ENCODE results near the gene VPS51. TPM values are rescaled to one million over a fixed set of nuclear protein-coding genes. Genes with fewer than 3 reads are reported as not detected.

VPS51 gene
- total and polyA plus RNA-seq, 2 of the 4 experiments (the other 2 are of a cell fraction) = 56.3 to 113 TPM

- dilution Hi-C loops (cut with HindIII; ENCODE audit: low sequenced_read_pairs, unreplicated experiment) = no loop called here
- Histone ChIP-seq H3K18ac (ENCODE audit: low read depth, low read length) (no peak overlapping the region), H4K8ac (ENCODE audit: low read depth in 2 of 2, low read length in 2 of 2) (no peak overlapping the region), H4K91ac (ENCODE audit: insufficient read depth, low read depth, low read length) (no peak overlapping the region), H2BK120ac (ENCODE audit: low read depth, low read length) (no peak overlapping the region), H3K23ac (ENCODE audit: low read depth, low read length) (no peak overlapping the region), H3K4me2 (ENCODE audit: low read depth, low read length) (no peak overlapping the region), H2AFZ (replicated peaks; ENCODE audit: low read length, poor library complexity) (no peak overlapping the region), H3K14ac (replicated peaks; ENCODE audit: low read depth, low read length) (no peak overlapping the region), H2BK5ac (ENCODE audit: low read depth, low read length, poor library complexity, severe bottlenecking) (no peak overlapping the region), H3K36me3 (ENCODE audit: control insufficient read depth, insufficient read depth, low read length) (peaks cover 15% of the 10 kb centered on the region), H2BK20ac (ENCODE audit: low read depth, low read length) (no peak overlapping the region), H3K9ac (ENCODE audit: low read depth, low read length) (no peak overlapping the region), H3K4ac (ENCODE audit: low read depth, low read length) (no peak overlapping the region), H3K79me1 (ENCODE audit: low read depth in 1 of 2, low read length in 2 of 2) (peaks cover 8 to 38% of the 10 kb centered on the region in 2 experiments), H2AK5ac (ENCODE audit: low read depth, low read length) (no peak overlapping the region), H3K9me1 (ENCODE audit: insufficient read depth, low read length) (0 out of 2 replicates have a peak, but pooled peaks cover 2% of the 10 kb centered on the region), H3K27ac (ENCODE audit: insufficient read depth, low read length) (no peak overlapping the region), H3K27me3 (ENCODE audit: control insufficient read depth, insufficient read depth, low read length) (no peaks in the 10 kb centered on the region), H3K9me3 (ENCODE audit: control insufficient read depth, insufficient read depth, low read length) (no peaks in the 10 kb centered on the region), H4K5ac (ENCODE audit: low read depth, low read length) (no peak overlapping the region), H3K4me1 (ENCODE audit: control insufficient read depth, insufficient read depth, low read length) (peaks cover 18% of the 10 kb centered on the region), H4K20me1 (ENCODE audit: insufficient read depth, low read length) (peaks cover 6% of the 10 kb centered on the region; the same call in 1 of the 2 replicates), H3K56ac (ENCODE audit: extremely low read depth, insufficient read depth, low read length) (no peak overlapping the region), H2AK9ac (replicated peaks; ENCODE audit: low read depth, low read length, poor library complexity) (no peak overlapping the region), H2BK15ac (ENCODE audit: low read depth, low read length) (no peak overlapping the region), H3K4me3 (ENCODE audit: insufficient read depth, low read depth, low read length) (no peak overlapping the region)
- intact Hi-C loops (cut with micrococcal nuclease) = loop anchor here (2.0 kb wide), 1 partner anchor 103 kb away; no protein-coding TSS in a partner anchor
- no TSS peak for BruUV-seq (replicated peaks)
- CTCF ChIA-PET = no interaction called here
- TF ChIP-seq FOS (IDR thresholded peaks at IDR 0.05; ENCODE audit: low read depth, low read length) (no peak), NFE2L2 (IDR thresholded peaks at IDR 0.05; ENCODE audit: low read depth, low read length) (no peak), SMC3 (IDR thresholded peaks at IDR 0.05; ENCODE audit: low read depth, low read length) (no peak), MXI1 (IDR thresholded peaks at IDR 0.05; ENCODE audit: borderline replicate concordance, low read depth, low read length) (no peak), RAD21 (IDR thresholded peaks at IDR 0.05; ENCODE audit: low read length) (no peak), RCOR1 (IDR thresholded peaks at IDR 0.05; ENCODE audit: insufficient replicate concordance, low read length) (no peak), BHLHE40 (IDR thresholded peaks at IDR 0.05; ENCODE audit: low read depth, low read length) (no peak), RFX5 (IDR thresholded peaks at IDR 0.05; ENCODE audit: low read depth, low read length) (no peak), CTCF (conservative IDR thresholded peaks at IDR 0.05; ENCODE audit: low read depth, low read length) (no peak), USF2 (IDR thresholded peaks at IDR 0.05; ENCODE audit: low read depth, low read length) (no peak)
- ATAC-seq (ENCODE audit: low read depth) (no peak), DNase-seq (no peak)
- 97% methylated on average over 11 of the region's 21 CpGs; no CpG with 5 or more reads in 1 of the 2 experiments for WGBS, 2 experiments (ENCODE audit: extremely low coverage in 2 of 2, insufficient read length in 1 of 2)
- POLR2A ChIA-PET (ENCODE audit: unreplicated experiment) = no interaction called here
- in situ Hi-C loops (cut with MboI; ENCODE audit: low sequenced_read_pairs) = no loop called here
Measured at GRCh38 chr11:65115361-65116082, 19.5 kb downstream of the VPS51 start.

Data from IMR-90 (cell line).